ENCODE results near the gene PARP8. TPM values are rescaled to one million over a fixed set of nuclear protein-coding genes. Genes with fewer than 3 reads are reported as not detected.

The PARP8 gene
- total RNA-seq, 4 donors from 2014 or later, result 3.6 to 26.0 (median 6.1) TPM

GRCh38 chr5:50712479-50712878 is 46.0 kb downstream of the PARP8 start:
- no peak overlapping the region for H3K4me3 ChIP-seq
- peaks cover 3 to 33% (median 6%) of the 10 kb centered on the region in 4 donors for H3K4me1 ChIP-seq
- no peak overlapping the region for H3K27ac ChIP-seq
- no peaks in the 10 kb centered on the region for H3K9me3 ChIP-seq
- WGBS, 2 donors (ENCODE audit: low coverage in 1 of 2), result 48 to 67% methylated on average over 1 of the region's 1 CpG
- TF ChIP-seq, protein P1, sequence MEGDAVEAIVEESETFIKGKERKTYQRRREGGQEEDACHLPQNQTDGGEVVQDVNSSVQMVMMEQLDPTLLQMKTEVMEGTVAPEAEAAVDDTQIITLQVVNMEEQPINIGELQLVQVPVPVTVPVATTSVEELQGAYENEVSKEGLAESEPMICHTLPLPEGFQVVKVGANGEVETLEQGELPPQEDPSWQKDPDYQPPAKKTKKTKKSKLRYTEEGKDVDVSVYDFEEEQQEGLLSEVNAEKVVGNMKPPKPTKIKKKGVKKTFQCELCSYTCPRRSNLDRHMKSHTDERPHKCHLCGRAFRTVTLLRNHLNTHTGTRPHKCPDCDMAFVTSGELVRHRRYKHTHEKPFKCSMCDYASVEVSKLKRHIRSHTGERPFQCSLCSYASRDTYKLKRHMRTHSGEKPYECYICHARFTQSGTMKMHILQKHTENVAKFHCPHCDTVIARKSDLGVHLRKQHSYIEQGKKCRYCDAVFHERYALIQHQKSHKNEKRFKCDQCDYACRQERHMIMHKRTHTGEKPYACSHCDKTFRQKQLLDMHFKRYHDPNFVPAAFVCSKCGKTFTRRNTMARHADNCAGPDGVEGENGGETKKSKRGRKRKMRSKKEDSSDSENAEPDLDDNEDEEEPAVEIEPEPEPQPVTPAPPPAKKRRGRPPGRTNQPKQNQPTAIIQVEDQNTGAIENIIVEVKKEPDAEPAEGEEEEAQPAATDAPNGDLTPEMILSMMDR (IDR thresholded peaks at IDR 0.05), result no peak
- TF ChIP-seq POLR2A (IDR thresholded peaks at IDR 0.05) (no peak), EP300 (IDR thresholded peaks at IDR 0.05; ENCODE audit: low read depth) (no peak), POLR2AphosphoS5 (IDR thresholded peaks at IDR 0.05) (no peak)
- no peak for DNase-seq
- no peaks in the 10 kb centered on the region for H3K36me3 ChIP-seq
- in situ Hi-C loops (cut with MboI; ENCODE audit: low pct_ligation_motif_present in 1 of 4, low pct_unique_long_range_greater_than_20kb in 1 of 4, low sequenced_read_pairs in 3 of 4) (no loop called here), intact Hi-C loops (cut with DNase I; ENCODE audit: low total_unique reads) (no loop called here)
- no peaks in the 10 kb centered on the region for H3K27me3 ChIP-seq

GRCh38 chr5:50715001-50715400 is 48.6 kb downstream of the PARP8 start:
- intact Hi-C loops (cut with DNase I; ENCODE audit: low total_unique reads), result no loop called here

GRCh38 chr5:50716134-50716533 is 49.7 kb downstream of the PARP8 start:
- in situ Hi-C loops (cut with MboI; ENCODE audit: low pct_ligation_motif_present in 1 of 4, low pct_unique_long_range_greater_than_20kb in 1 of 4, low sequenced_read_pairs in 3 of 4), result no loop called here
- H3K27me3 ChIP-seq, result no peaks in the 10 kb centered on the region
- no peaks in the 10 kb centered on the region for H3K9me3 ChIP-seq
- no peaks in the 10 kb centered on the region for H3K36me3 ChIP-seq
- intact Hi-C loops (cut with DNase I; ENCODE audit: low total_unique reads), result no loop called here
- 86 to 94% methylated on average over 2 of the region's 2 CpGs for WGBS, 2 donors (ENCODE audit: low coverage in 1 of 2)
- DNase-seq, result no peak
- no peak for TF ChIP-seq EP300 (IDR thresholded peaks at IDR 0.05; ENCODE audit: low read depth)
- TF ChIP-seq POLR2A (IDR thresholded peaks at IDR 0.05), result no peak
- TF ChIP-seq, protein P1 (IDR thresholded peaks at IDR 0.05), result no peak
- TF ChIP-seq POLR2AphosphoS5 (IDR thresholded peaks at IDR 0.05), result no peak
- H3K4me1 ChIP-seq, result peaks cover 3 to 15% (median 5%) of the 10 kb centered on the region in 4 donors
- H3K27ac ChIP-seq, result no peak overlapping the region
- H3K4me3 ChIP-seq, result no peak overlapping the region

More at GRCh38 chr5:50715001-50715400, 48.6 kb downstream of the PARP8 start:
- Histone ChIP-seq H3K36me3 (no peaks in the 10 kb centered on the region), H3K27me3 (no peaks in the 10 kb centered on the region), H3K9me3 (no peaks in the 10 kb centered on the region), H3K4me1 (peaks cover 3 to 26% (median 6%) of the 10 kb centered on the region in 4 donors), H3K4me3 (no peak overlapping the region), H3K27ac (no peak overlapping the region)
- 95 to 100% methylated on average over 5 of the region's 5 CpGs for WGBS, 2 donors (ENCODE audit: low coverage in 1 of 2)
- TF ChIP-seq POLR2A (IDR thresholded peaks at IDR 0.05), result no peak
- TF ChIP-seq POLR2AphosphoS5 (IDR thresholded peaks at IDR 0.05), result no peak
- in situ Hi-C loops (cut with MboI; ENCODE audit: low pct_ligation_motif_present in 1 of 4, low pct_unique_long_range_greater_than_20kb in 1 of 4, low sequenced_read_pairs in 3 of 4), result no loop called here
- DNase-seq, result no peak

DNA sequence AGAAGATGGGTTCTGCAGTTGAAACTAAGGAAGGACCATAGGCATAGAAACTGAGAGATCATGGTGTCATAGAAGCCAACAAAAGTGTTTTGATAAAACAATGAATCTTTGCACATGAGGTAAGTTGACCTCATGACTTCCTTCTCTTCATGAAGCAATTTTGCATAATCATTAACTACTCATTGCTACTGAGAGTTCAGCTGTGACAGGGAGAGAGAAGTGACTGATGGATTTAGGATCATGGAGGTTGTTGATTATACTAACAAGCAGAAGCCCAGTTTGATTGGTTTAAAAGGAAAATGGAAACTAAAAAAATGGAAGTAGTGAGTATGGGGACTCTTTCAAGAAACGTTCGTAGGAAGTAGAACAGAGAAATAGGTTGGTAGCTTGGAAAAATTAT is 51.2 kb downstream of the PARP8 start:
- no peak overlapping the region for H3K27ac ChIP-seq
- DNase-seq, result no peak
- H3K4me3 ChIP-seq, result no peak overlapping the region
- H3K9me3 ChIP-seq, result no peaks in the 10 kb centered on the region
- 36 to 66% methylated on average over 2 of the region's 2 CpGs for whole genome bisulfite sequencing, 2 donors (ENCODE audit: low coverage in 1 of 2)
- TF ChIP-seq EP300 (IDR thresholded peaks at IDR 0.05; ENCODE audit: low read depth) (no peak), POLR2A (IDR thresholded peaks at IDR 0.05) (no peak), POLR2AphosphoS5 (IDR thresholded peaks at IDR 0.05) (no peak)
- TF ChIP-seq, protein P1 (IDR thresholded peaks at IDR 0.05), result no peak
- H3K36me3 ChIP-seq, result no peaks in the 10 kb centered on the region
- intact Hi-C loops (cut with DNase I; ENCODE audit: low total_unique reads) (no loop called here), in situ Hi-C loops (cut with MboI; ENCODE audit: low pct_ligation_motif_present in 1 of 4, low pct_unique_long_range_greater_than_20kb in 1 of 4, low sequenced_read_pairs in 3 of 4) (no loop called here)
- H3K27me3 ChIP-seq, result no peaks in the 10 kb centered on the region
- H3K4me1 ChIP-seq, result peaks cover 0 to 3% (median 0%) of the 10 kb centered on the region in 4 donors
